GM23248 (cell line): Measurements from ENCODE around the gene MMP15.

Experiments
- EZH2 ChIP-seq: fragments of 200-600 bp; sonication (generic); IDR thresholded peaks from 2 replicates; pipeline ENCODE4 v1.6.1; 2018; ENCODE audit warnings: antibody characterized with exemption, mild to moderate bottlenecking; ENCODE audit not compliant: insufficient read depth, poor library complexity, severe bottlenecking
- EZH2phosphoT487 ChIP-seq: fragments of 200-600 bp; sonication (generic); IDR thresholded peaks from 2 replicates; pipeline ENCODE4 v1.6.1; 2018; ENCODE audit warnings: antibody characterized with exemption, moderate library complexity, mild to moderate bottlenecking, low read depth; ENCODE audit not compliant: insufficient read depth

GRCh38 chr16:58051296-58051695 lies 25.7 kb downstream of the MMP15 start:
- TF ChIP-seq EZH2phosphoT487, result no peak
- TF ChIP-seq EZH2, result no peak
